T-cell (primary cell): ENCODE data around the gene LMOD1. TPM values are rescaled to one million over a fixed set of nuclear protein-coding genes. Genes with fewer than 3 reads are reported as not detected.
A peak's percentile ranks its signal among the peaks of the same experiment; 100 is the strongest.

Experiments used
- ATAC-seq, 4 experiments: fragments of 200-7000 bp in 3 of 4; fragments of 150-1000 bp in 1 of 4; cut with Tn5 transposase; replicated peaks in 1 of 4; 1 replicate in 3 of 4; 2 replicates in 1 of 4; pipeline ENCODE4 v1.10.0; 2021; ENCODE audit warnings: moderate library complexity in 3 of 4, mild to moderate bottlenecking in 2 of 4, moderate number of reproducible peaks in 1 of 4
- CTCF ChIA-PET, 2 donors: fragments of 300-600 bp; sonication (Branson Sonifier 250); formaldehyde crosslinking; loops; one replicate each; lab custom pipeline; 2022; ENCODE audit warnings: antibody characterized with exemption in 2 of 2; lab: Charles Lee
- POLR2A ChIA-PET, 2 donors: fragments of 300-600 bp; sonication (Branson Sonifier 250); formaldehyde crosslinking; loops; one replicate each; lab custom pipeline; 2022; ENCODE audit warnings: antibody characterized with exemption in 2 of 2; lab: Charles Lee
- DNase-seq, 35 experiments: peaks; one replicate each; pipeline versions ENCODE4 v3.0.0 to v3.0.0-alpha.2; 2013 to 2023
- H3K27ac ChIP-seq: one replicate; pipeline ENCODE4 v1.5.1; 2013; ENCODE audit warnings: low read length
- H3K27me3 ChIP-seq, 2 experiments: replicated peaks in 1 of 2; 1 replicate in 1 of 2; 2 replicates in 1 of 2; pipeline versions ENCODE4 v1.6.1 to v1.7.0; 2013; ENCODE audit warnings: low read length in 1 of 2, mixed read lengths in 1 of 2; ENCODE audit not compliant: control insufficient read depth in 2 of 2, insufficient read depth in 2 of 2; ENCODE audit errors: extremely low read depth in 1 of 2
- H3K36me3 ChIP-seq, 2 donors: 1 replicate in 1 of 2; 2 replicates in 1 of 2; pipeline versions ENCODE4 v1.6.1 to v1.7.0; 2013; ENCODE audit warnings: low read length in 1 of 2; ENCODE audit not compliant: control insufficient read depth in 2 of 2, insufficient read depth in 1 of 2; ENCODE audit errors: extremely low read depth in 1 of 2
- H3K4me1 ChIP-seq, 2 experiments: 1 replicate in 1 of 2; 2 replicates in 1 of 2; pipeline versions ENCODE4 v1.6.1 to v1.7.0; 2013; ENCODE audit warnings: low read length in 2 of 2, mixed read lengths in 1 of 2; ENCODE audit not compliant: insufficient read depth in 2 of 2, control insufficient read depth in 1 of 2; ENCODE audit errors: extremely low read depth in 1 of 2
- H3K4me3 ChIP-seq, 2 donors: 1 replicate in 1 of 2; 2 replicates in 1 of 2; pipeline versions ENCODE4 v1.5.1 to v1.7.0; 2013; ENCODE audit warnings: mild to moderate bottlenecking in 2 of 2, low read length in 1 of 2, moderate library complexity in 1 of 2; ENCODE audit not compliant: control insufficient read depth in 1 of 2; ENCODE audit errors: extremely low read depth in 1 of 2
- H3K9me3 ChIP-seq: 2 replicates; pipeline ENCODE4 v1.7.0; 2013
- H3K27ac Mint-ChIP-seq, 2 donors: one replicate each; pipeline ENCODE4 v1.8.0; 2020 to 2021; ENCODE audit warnings: mild to moderate bottlenecking in 2 of 2, mixed read lengths in 2 of 2
- H3K27me3 Mint-ChIP-seq, 2 donors: one replicate each; pipeline ENCODE4 v1.8.0; 2021 to 2022; ENCODE audit warnings: mixed read lengths in 2 of 2
- H3K36me3 Mint-ChIP-seq: one replicate; pipeline ENCODE4 v1.8.0; 2021; ENCODE audit warnings: mixed read lengths
- H3K4me1 Mint-ChIP-seq, 3 donors: one replicate each; pipeline ENCODE4 v1.8.0; 2020 to 2022; ENCODE audit warnings: mixed read lengths in 3 of 3, mild to moderate bottlenecking in 1 of 3
- H3K4me3 Mint-ChIP-seq, 3 donors: one replicate each; pipeline ENCODE4 v1.8.0; 2020 to 2022; ENCODE audit warnings: mild to moderate bottlenecking in 3 of 3, mixed read lengths in 3 of 3, moderate library complexity in 3 of 3
- H3K9me3 Mint-ChIP-seq, 3 donors: one replicate each; pipeline ENCODE4 v1.8.0; 2020 to 2022; ENCODE audit warnings: mixed read lengths in 3 of 3
- WGBS: methylation state at CpG from one replicate; pipeline ENCODE4 v1.1.5; 2013; ENCODE audit warnings: missing lambda C conversion rate; ENCODE audit not compliant: insufficient coverage; 5-methylcytosine and 5-hydroxymethylcytosine counted together
- total RNA-seq, 35 experiments: library from RNA in 6 of 35; stranded (reverse) in 6 of 35; fragments of 120-200 nt in 1 of 35; gene quantifications; one replicate each; pipeline versions ENCODE4 v1.2.1 to v1.2.4 and lab custom pipeline; 2013 to 2026

The LMOD1 gene
- total RNA-seq, 5 donors from 2014 or later (not counting 1 experiment from before 2014, with no cell fraction given) = 0.10 to 0.29 (median 0.16) TPM; not detected in 2

DNA sequence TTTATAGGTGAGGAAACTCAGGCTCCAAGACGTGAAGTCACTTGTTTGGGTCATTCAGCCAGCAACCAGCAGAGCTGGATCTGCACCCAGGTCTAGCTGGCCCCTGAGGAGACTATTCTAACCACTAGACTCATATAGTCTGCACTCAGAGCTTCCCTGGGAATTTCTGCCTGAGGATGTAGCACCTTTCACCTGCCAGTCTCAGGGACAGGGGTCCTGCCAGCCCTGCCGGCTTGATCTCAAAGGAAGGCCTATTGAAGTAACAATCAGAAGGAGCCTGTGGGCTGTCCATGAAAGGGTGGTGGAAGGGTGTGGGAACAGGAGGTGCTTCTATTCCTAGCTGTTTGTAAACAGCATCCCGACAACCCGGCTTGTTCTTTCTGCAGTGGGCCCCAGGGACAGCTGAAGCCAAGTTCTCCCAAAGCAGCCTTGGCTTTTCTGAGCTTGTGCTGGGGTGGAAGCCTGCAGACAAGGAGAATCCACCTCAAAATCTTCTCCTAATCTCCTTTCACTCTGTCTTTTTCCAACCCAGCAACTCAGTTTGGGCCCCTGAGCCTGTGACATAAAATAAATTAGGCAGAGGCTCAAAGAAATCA, 7.8 kb downstream of the LMOD1 start:
- Mint-ChIP-seq H3K4me1 (no peaks in the 10 kb centered on the region), H3K27me3 (peaks cover 15 to 18% of the 10 kb centered on the region in 2 donors), H3K4me3 (no peak overlapping the region), H3K27ac (no peak overlapping the region), H3K9me3 (no peaks in the 10 kb centered on the region), H3K36me3 (no peaks in the 10 kb centered on the region)
- Histone ChIP-seq H3K27me3 (peaks cover 0 to 27% of the 10 kb centered on the region in 2 experiments), H3K4me3 (no peak overlapping the region), H3K36me3 (no peaks in the 10 kb centered on the region), H3K4me1 (no peaks in the 10 kb centered on the region), H3K27ac (no peak overlapping the region), H3K9me3 (no peaks in the 10 kb centered on the region)
- 100% methylated on average over 1 of the region's 4 CpGs for WGBS
- POLR2A ChIA-PET = no interaction called here
- ATAC-seq (no peak), DNase-seq (no peak)
- CTCF ChIA-PET = interaction anchor here in 1 of 2 donors (0.7 kb wide), 1 partner anchor 12 kb away, joined by 3 read pairs; no protein-coding TSS in a partner anchor

- ATAC-seq (no peak), DNase-seq (no peak)
- Histone ChIP-seq H3K27ac (no peak overlapping the region), H3K27me3 (peaks cover 0 to 27% of the 10 kb centered on the region in 2 experiments), H3K36me3 (no peaks in the 10 kb centered on the region), H3K4me1 (no peaks in the 10 kb centered on the region), H3K4me3 (no peak overlapping the region), H3K9me3 (no peaks in the 10 kb centered on the region)
- no peak overlapping the region for H3K27ac Mint-ChIP-seq
- ChIA-PET CTCF (no interaction called here), POLR2A (no interaction called here)
- WGBS = no CpG with 5 or more reads among the region's 5 CpGs
- no peaks in the 10 kb centered on the region for H3K36me3 Mint-ChIP-seq
- H3K4me1 Mint-ChIP-seq = no peaks in the 10 kb centered on the region
- no peaks in the 10 kb centered on the region for H3K9me3 Mint-ChIP-seq
- peaks cover 12 to 13% of the 10 kb centered on the region in 2 donors for H3K27me3 Mint-ChIP-seq
- no peak overlapping the region for H3K4me3 Mint-ChIP-seq
Measured at GRCh38 chr1:201937624-201938213, 8.6 kb downstream of the LMOD1 start.

- H3K36me3 ChIP-seq = no peaks in the 10 kb centered on the region
- Mint-ChIP-seq H3K4me1 (no peaks in the 10 kb centered on the region), H3K27me3 (peaks cover 9 to 11% of the 10 kb centered on the region in 2 donors), H3K36me3 (no peaks in the 10 kb centered on the region), H3K9me3 (no peaks in the 10 kb centered on the region), H3K4me3 (no peak overlapping the region), H3K27ac (no peak overlapping the region)
- no peak overlapping the region for H3K27ac ChIP-seq
- H3K4me1 ChIP-seq = no peaks in the 10 kb centered on the region
- H3K4me3 ChIP-seq = no peak overlapping the region
- DNase-seq = no peak
- H3K9me3 ChIP-seq = no peaks in the 10 kb centered on the region
- ATAC-seq = peak in 1 of 4 experiments; percentile 13
- CTCF ChIA-PET = no interaction called here
- 79% methylated on average over 4 of the region's 5 CpGs for WGBS
- POLR2A ChIA-PET = no interaction called here
- peaks cover 0 to 18% of the 10 kb centered on the region in 2 experiments for H3K27me3 ChIP-seq
Measured at GRCh38 chr1:201933840-201934430, 12.4 kb downstream of the LMOD1 start.

DNA sequence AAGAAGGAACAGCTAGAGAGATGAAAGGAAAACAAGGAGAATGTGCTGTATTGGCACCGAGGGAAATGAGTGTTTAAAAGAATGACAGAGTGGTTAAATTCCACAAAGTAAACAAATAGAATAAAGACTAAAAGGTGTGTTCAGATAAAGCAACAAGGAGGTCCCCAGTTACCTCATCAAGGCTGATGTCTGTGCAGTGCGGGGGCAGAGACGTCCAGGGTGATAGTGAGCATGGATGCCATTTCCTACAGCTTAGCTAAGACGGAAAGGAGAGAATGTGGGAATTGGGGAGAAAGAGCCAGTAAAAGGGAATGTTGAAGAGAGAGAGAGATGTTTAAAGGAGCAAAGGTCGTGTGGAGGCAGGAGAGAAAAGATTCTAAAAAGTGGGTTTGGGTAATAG, 15.5 kb downstream of the LMOD1 start:
- Histone ChIP-seq H3K36me3 (no peaks in the 10 kb centered on the region), H3K27ac (no peak overlapping the region), H3K9me3 (no peaks in the 10 kb centered on the region), H3K27me3 (peaks cover 0 to 14% of the 10 kb centered on the region in 2 experiments), H3K4me1 (no peaks in the 10 kb centered on the region), H3K4me3 (no peak overlapping the region)
- DNase-seq (no peak), ATAC-seq (no peak)
- no peaks in the 10 kb centered on the region for H3K4me1 Mint-ChIP-seq
- H3K4me3 Mint-ChIP-seq = no peak overlapping the region
- H3K9me3 Mint-ChIP-seq = no peaks in the 10 kb centered on the region
- 83% methylated on average over 4 of the region's 5 CpGs for WGBS
- ChIA-PET CTCF (interaction anchor here in 1 of 2 donors (0.7 kb wide), 1 partner anchor 44 kb away, joined by 4 read pairs; no protein-coding TSS in a partner anchor), POLR2A (no interaction called here)
- no peak overlapping the region for H3K27ac Mint-ChIP-seq
- H3K27me3 Mint-ChIP-seq = peaks cover 4 to 6% of the 10 kb centered on the region in 2 donors
- H3K36me3 Mint-ChIP-seq = no peaks in the 10 kb centered on the region

DNA sequence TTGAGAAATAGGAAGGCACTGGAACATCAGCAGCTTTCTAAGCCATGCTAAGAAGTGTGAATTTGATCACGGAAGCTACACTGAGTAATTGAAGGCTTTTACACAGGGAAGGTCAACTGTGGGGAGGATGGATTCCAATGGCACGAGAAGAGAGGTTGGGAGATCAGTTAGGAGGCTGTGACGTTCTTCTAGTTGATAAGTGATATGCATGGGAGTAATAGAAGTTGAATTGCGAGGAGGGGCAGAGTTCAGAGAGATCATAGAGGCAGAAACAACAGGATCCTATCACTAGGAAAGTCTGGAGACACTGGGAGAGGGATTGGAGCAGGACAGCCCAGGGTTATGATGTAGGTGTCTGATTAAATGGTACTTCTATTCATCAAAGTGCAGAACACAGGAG, 16.2 kb downstream of the LMOD1 start:
- no peak overlapping the region for H3K4me3 Mint-ChIP-seq
- no peak overlapping the region for H3K4me3 ChIP-seq
- peaks cover 0 to 14% of the 10 kb centered on the region in 2 experiments for H3K27me3 ChIP-seq
- CTCF ChIA-PET = no interaction called here
- no peak overlapping the region for H3K27ac ChIP-seq
- no peaks in the 10 kb centered on the region for H3K36me3 ChIP-seq
- no peaks in the 10 kb centered on the region for H3K4me1 Mint-ChIP-seq
- WGBS = 70% methylated on average over 4 of the region's 4 CpGs
- no peaks in the 10 kb centered on the region for H3K9me3 Mint-ChIP-seq
- no peak for DNase-seq
- no peaks in the 10 kb centered on the region for H3K4me1 ChIP-seq
- no peaks in the 10 kb centered on the region for H3K36me3 Mint-ChIP-seq
- no peak for ATAC-seq
- H3K27me3 Mint-ChIP-seq = peaks cover 4 to 8% of the 10 kb centered on the region in 2 donors
- POLR2A ChIA-PET = no interaction called here
- no peak overlapping the region for H3K27ac Mint-ChIP-seq
- H3K9me3 ChIP-seq = no peaks in the 10 kb centered on the region

- Mint-ChIP-seq H3K36me3 (no peaks in the 10 kb centered on the region), H3K4me3 (no peak overlapping the region), H3K9me3 (no peaks in the 10 kb centered on the region), H3K27me3 (peaks cover 3 to 4% of the 10 kb centered on the region in 2 donors), H3K4me1 (no peaks in the 10 kb centered on the region), H3K27ac (no peak overlapping the region)
- no peak overlapping the region for H3K27ac ChIP-seq
- no peaks in the 10 kb centered on the region for H3K9me3 ChIP-seq
- H3K4me3 ChIP-seq = no peak overlapping the region
- CTCF ChIA-PET = no interaction called here
- H3K27me3 ChIP-seq = peaks cover 0 to 9% of the 10 kb centered on the region in 2 experiments
- ATAC-seq = no peak
- WGBS = 80% methylated on average over 1 of the region's 3 CpGs
- H3K4me1 ChIP-seq = no peaks in the 10 kb centered on the region
- no peaks in the 10 kb centered on the region for H3K36me3 ChIP-seq
- DNase-seq = no peak
- POLR2A ChIA-PET = no interaction called here
Measured at GRCh38 chr1:201928266-201928665, 18.1 kb downstream of the LMOD1 start.
